Stimulated activated naive B cell treated with anti-CD40 and anti-IgM and Interleukin-4, amounts not matched to agents 10 μg/mL and 1 μg/mL and 100 μg/mL, for 72 hours (primary cell): Measurements from ENCODE around the gene IGFBP1.

ENCODE experiments used
- ATAC-seq, 2 donors: fragments of 150-1000 bp; cut with Tn5 transposase; replicated peaks; 2 replicates each; pipeline ENCODE4 v1.10.0; 2021; ENCODE audit warnings: moderate library complexity in 1 of 2
- DNase-seq: peaks from one replicate; pipeline ENCODE4 v3.0.0; 2021
- H3K27ac Mint-ChIP-seq: one replicate; pipeline ENCODE4 v1.8.0; 2022; ENCODE audit warnings: mild to moderate bottlenecking, mixed read lengths
- H3K27me3 Mint-ChIP-seq, 2 donors: one replicate each; pipeline ENCODE4 v1.8.0; 2022; ENCODE audit warnings: mixed read lengths in 2 of 2
- H3K36me3 Mint-ChIP-seq, 2 donors: one replicate each; pipeline ENCODE4 v1.8.0; 2022; ENCODE audit warnings: mixed read lengths in 2 of 2, mild to moderate bottlenecking in 1 of 2
- H3K4me1 Mint-ChIP-seq, 2 donors: one replicate each; pipeline ENCODE4 v1.8.0; 2022; ENCODE audit warnings: mixed read lengths in 2 of 2, mild to moderate bottlenecking in 1 of 2
- H3K4me3 Mint-ChIP-seq, 2 donors: one replicate each; pipeline ENCODE4 v1.8.0; 2022; ENCODE audit warnings: mild to moderate bottlenecking in 2 of 2, mixed read lengths in 2 of 2, moderate library complexity in 1 of 2
- H3K9me3 Mint-ChIP-seq, 2 donors: one replicate each; pipeline ENCODE4 v1.8.0; 2022; ENCODE audit warnings: mixed read lengths in 2 of 2, mild to moderate bottlenecking in 1 of 2

The IGFBP1 gene

DNA sequence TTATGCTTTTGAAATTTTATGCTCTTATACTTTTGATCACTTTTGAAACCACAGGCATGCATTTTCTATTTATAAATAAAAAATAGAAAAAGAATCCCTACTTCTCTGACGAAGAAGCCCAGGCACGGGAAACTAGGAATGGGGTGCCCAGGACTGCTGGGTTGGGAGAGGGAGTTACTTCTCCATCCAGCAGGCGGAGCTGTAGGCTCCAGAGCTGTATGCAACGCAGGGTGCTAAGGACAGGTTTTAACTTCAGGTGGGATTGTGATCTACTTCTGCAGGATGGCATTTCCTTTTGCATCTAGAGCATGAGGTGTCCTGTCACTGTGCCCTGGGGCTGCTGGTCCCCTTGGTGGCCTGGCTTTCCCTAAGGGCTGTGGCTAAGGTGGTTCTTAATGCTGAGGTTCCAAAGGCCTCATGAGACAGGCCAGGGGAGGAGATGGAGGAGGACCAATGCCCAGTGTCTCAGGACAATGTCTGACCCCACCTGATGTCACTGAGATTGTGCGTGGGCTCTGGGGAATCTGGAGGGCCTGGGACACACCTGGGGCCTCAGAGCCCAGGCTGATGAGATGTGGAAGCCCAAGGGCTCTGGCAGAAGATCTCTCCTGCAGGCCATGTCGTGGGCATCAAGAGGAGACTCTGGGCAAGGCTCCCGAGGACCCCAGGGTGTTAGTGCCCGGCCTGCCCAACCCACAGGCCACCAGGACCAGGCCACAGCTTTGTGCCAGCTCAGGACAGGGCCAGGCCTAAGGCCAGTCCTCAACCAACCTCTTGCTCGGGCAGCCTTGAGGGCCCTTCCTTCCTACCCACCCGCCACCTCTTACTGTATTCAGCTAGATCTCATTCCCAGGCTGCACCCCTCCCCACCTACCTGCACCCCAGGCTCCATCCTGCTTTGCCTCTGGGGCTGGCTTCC lies 15.9 kb upstream of the IGFBP1 start:
- Mint-ChIP-seq H3K4me3 (no peak overlapping the region), H3K4me1 (no peaks in the 10 kb centered on the region), H3K27ac (no peak overlapping the region), H3K27me3 (peaks cover 14 to 21% of the 10 kb centered on the region in 2 donors), H3K36me3 (peaks cover 0 to 3% of the 10 kb centered on the region in 2 donors), H3K9me3 (peaks cover 6 to 13% of the 10 kb centered on the region in 2 donors)
- no peak for ATAC-seq
- DNase-seq = no peak

DNA sequence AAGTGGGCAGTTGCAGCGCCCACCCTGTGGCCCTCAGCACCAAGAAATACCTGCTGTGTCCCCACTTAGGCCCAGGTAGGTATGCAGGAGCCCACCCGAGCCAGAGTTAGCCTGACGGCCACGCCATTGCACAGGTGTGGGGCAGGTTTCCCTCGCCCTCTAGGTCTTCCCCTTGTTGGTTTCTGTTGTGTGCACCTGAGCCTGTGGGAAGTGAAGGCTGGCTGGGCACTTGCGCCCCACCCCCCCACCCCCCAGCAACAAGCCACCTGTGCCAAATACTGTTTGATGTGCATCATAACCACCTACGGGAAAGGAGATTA lies 15.3 kb upstream of the IGFBP1 start, which contains the start of gene CCDC201:
CCDC201 (minus strand) TSS at position 48 of the 320 bp plus-strand sequence. CDS start 75 bp downstream, outside the sequence.
- H3K4me1 Mint-ChIP-seq = no peaks in the 10 kb centered on the region
- no peak for ATAC-seq
- peaks cover 14 to 18% of the 10 kb centered on the region in 2 donors for H3K27me3 Mint-ChIP-seq
- no peak for DNase-seq
- H3K9me3 Mint-ChIP-seq = peaks cover 4 to 7% of the 10 kb centered on the region in 2 donors
- no peak within 1 kb of the TSS for H3K4me3 Mint-ChIP-seq
- H3K36me3 Mint-ChIP-seq = peaks cover 0 to 3% of the 10 kb centered on the region in 2 donors
- H3K27ac Mint-ChIP-seq = no peak within 1 kb of the TSS

DNA sequence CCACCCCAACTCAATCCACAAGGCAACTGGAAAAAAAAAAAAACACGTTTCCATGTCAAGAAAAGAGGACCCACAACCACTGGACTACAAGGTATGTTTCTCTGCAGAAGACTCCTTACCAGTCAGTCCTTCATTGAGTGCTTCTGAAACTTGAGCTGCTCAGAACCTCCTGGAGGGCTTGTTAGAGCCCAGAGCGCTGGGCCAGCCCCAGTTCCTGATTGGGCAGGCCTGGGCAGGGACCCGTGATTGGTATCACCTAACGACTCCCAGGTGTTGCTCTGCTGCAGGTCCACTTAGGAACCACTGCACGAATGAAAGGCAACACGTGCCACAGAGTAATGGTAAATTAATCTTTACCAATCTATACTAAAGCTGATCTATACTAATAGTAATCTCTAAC lies 14.9 kb upstream of the IGFBP1 start:
- H3K9me3 Mint-ChIP-seq = peaks cover 5 to 7% of the 10 kb centered on the region in 2 donors
- peaks cover 14 to 17% of the 10 kb centered on the region in 2 donors for H3K27me3 Mint-ChIP-seq
- DNase-seq (no peak), ATAC-seq (no peak)
- no peak overlapping the region for H3K4me3 Mint-ChIP-seq
- no peak overlapping the region for H3K27ac Mint-ChIP-seq
- H3K4me1 Mint-ChIP-seq = no peaks in the 10 kb centered on the region
- peaks cover 0 to 3% of the 10 kb centered on the region in 2 donors for H3K36me3 Mint-ChIP-seq

- peaks cover 0 to 3% of the 10 kb centered on the region in 2 donors for H3K36me3 Mint-ChIP-seq
- ATAC-seq = no peak
- DNase-seq = no peak
Observed at GRCh38 chr7:45874408-45875131, 13.7 kb upstream of the IGFBP1 start.

DNA sequence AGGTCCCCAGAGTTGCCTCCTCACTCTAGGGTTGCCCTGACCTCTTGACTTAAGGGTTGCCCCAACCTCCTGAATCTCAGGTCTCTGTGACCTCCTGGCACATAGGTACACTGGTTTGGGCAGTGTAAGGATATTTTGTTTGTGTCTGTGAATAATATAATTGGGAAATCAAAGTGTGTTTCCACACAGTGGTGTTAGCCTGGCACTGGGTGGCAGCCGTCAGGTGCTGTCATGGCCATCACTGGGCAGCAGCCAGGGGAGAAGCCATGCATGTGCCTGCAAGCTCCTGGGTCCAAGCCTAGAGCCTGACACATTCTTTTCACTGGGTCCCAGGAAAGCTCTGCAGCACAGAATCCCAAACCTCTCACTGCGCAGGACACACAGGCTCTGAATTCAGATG lies 11.8 kb upstream of the IGFBP1 start:
- peaks cover 0 to 3% of the 10 kb centered on the region in 2 donors for H3K36me3 Mint-ChIP-seq
- DNase-seq (no peak), ATAC-seq (no peak)
- no peak overlapping the region for H3K27ac Mint-ChIP-seq
- no peaks in the 10 kb centered on the region for H3K4me1 Mint-ChIP-seq
- no peak overlapping the region for H3K4me3 Mint-ChIP-seq
- peaks cover 10 to 14% of the 10 kb centered on the region in 2 donors for H3K27me3 Mint-ChIP-seq
- peaks cover 10 to 13% of the 10 kb centered on the region in 2 donors for H3K9me3 Mint-ChIP-seq

More at GRCh38 chr7:45874408-45875131, 13.7 kb upstream of the IGFBP1 start:
- Mint-ChIP-seq H3K4me3 (no peak overlapping the region), H3K4me1 (no peaks in the 10 kb centered on the region), H3K9me3 (peaks cover 10 to 13% of the 10 kb centered on the region in 2 donors), H3K27ac (no peak overlapping the region), H3K27me3 (peaks cover 14 to 17% of the 10 kb centered on the region in 2 donors)

GRCh38 chr7:45878457-45879144 lies 9.7 kb upstream of the IGFBP1 start:
- Mint-ChIP-seq H3K27me3 (peaks cover 11 to 18% of the 10 kb centered on the region in 2 donors), H3K4me1 (no peaks in the 10 kb centered on the region), H3K36me3 (peaks cover 0 to 3% of the 10 kb centered on the region in 2 donors), H3K4me3 (no peak overlapping the region), H3K9me3 (peaks cover 10 to 13% of the 10 kb centered on the region in 2 donors), H3K27ac (no peak overlapping the region)
- DNase-seq = no peak
- no peak for ATAC-seq

- DNase-seq = no peak
Observed at GRCh38 chr7:45880433-45880860, 7.8 kb upstream of the IGFBP1 start.

GRCh38 chr7:45881280-45881758 lies 7.0 kb upstream of the IGFBP1 start:
- no peak for DNase-seq
- peaks cover 0 to 3% of the 10 kb centered on the region in 2 donors for H3K36me3 Mint-ChIP-seq
- no peak for ATAC-seq
- peaks cover 10 to 13% of the 10 kb centered on the region in 2 donors for H3K9me3 Mint-ChIP-seq
- no peak overlapping the region for H3K4me3 Mint-ChIP-seq
- peaks cover 22 to 25% of the 10 kb centered on the region in 2 donors for H3K27me3 Mint-ChIP-seq
- no peaks in the 10 kb centered on the region for H3K4me1 Mint-ChIP-seq
- no peak overlapping the region for H3K27ac Mint-ChIP-seq

More at GRCh38 chr7:45880433-45880860, 7.8 kb upstream of the IGFBP1 start:
- no peak overlapping the region for H3K27ac Mint-ChIP-seq
- H3K4me1 Mint-ChIP-seq = no peaks in the 10 kb centered on the region
- H3K27me3 Mint-ChIP-seq = peaks cover 21 to 29% of the 10 kb centered on the region in 2 donors
- peaks cover 0 to 3% of the 10 kb centered on the region in 2 donors for H3K36me3 Mint-ChIP-seq
- no peak overlapping the region for H3K4me3 Mint-ChIP-seq
- peaks cover 10 to 13% of the 10 kb centered on the region in 2 donors for H3K9me3 Mint-ChIP-seq
- ATAC-seq = no peak

- Mint-ChIP-seq H3K27ac (no peak overlapping the region), H3K4me1 (no peaks in the 10 kb centered on the region), H3K9me3 (peaks cover 10% of the 10 kb centered on the region in 2 donors), H3K4me3 (no peak overlapping the region), H3K36me3 (peaks cover 0 to 3% of the 10 kb centered on the region in 2 donors), H3K27me3 (peaks cover 27 to 28% of the 10 kb centered on the region in 2 donors)
- ATAC-seq (no peak), DNase-seq (no peak)
Observed at GRCh38 chr7:45881759-45882464, 6.4 kb upstream of the IGFBP1 start.

- Mint-ChIP-seq H3K27ac (no peak overlapping the region), H3K36me3 (no peaks in the 10 kb centered on the region), H3K4me3 (no peak overlapping the region), H3K27me3 (peaks cover 32 to 33% of the 10 kb centered on the region in 2 donors), H3K4me1 (no peaks in the 10 kb centered on the region), H3K9me3 (peaks cover 6 to 9% of the 10 kb centered on the region in 2 donors)
- ATAC-seq (no peak), DNase-seq (no peak)
Observed at GRCh38 chr7:45882465-45882810, 5.8 kb upstream of the IGFBP1 start.

GRCh38 chr7:45884136-45884535 lies 4.2 kb upstream of the IGFBP1 start:
- Mint-ChIP-seq H3K9me3 (peaks cover under 1 to 4% of the 10 kb centered on the region in 2 donors), H3K4me3 (no peak overlapping the region), H3K4me1 (peaks cover 4 to 7% of the 10 kb centered on the region in 2 donors), H3K27ac (no peak overlapping the region), H3K36me3 (no peaks in the 10 kb centered on the region), H3K27me3 (peaks cover 46 to 49% of the 10 kb centered on the region in 2 donors)
- ATAC-seq (no peak), DNase-seq (no peak)

GRCh38 chr7:45885264-45885882 lies 2.9 kb upstream of the IGFBP1 start:
- ATAC-seq (no peak), DNase-seq (no peak)
- no peaks in the 10 kb centered on the region for H3K9me3 Mint-ChIP-seq
- H3K4me1 Mint-ChIP-seq = peaks cover 4 to 7% of the 10 kb centered on the region in 2 donors
- no peak overlapping the region for H3K4me3 Mint-ChIP-seq
- H3K27me3 Mint-ChIP-seq = peaks cover 59 to 61% of the 10 kb centered on the region in 2 donors
- no peak overlapping the region for H3K27ac Mint-ChIP-seq
- no peaks in the 10 kb centered on the region for H3K36me3 Mint-ChIP-seq
